Brain microvascular endothelial cell (primary cell): ENCODE measurements around the gene RARG.

ENCODE experiments used
- DNase-seq: peaks from one replicate; pipeline ENCODE4 v3.0.0-alpha.2; 2020
- H3K27ac ChIP-seq: fragments of 250-450 bp; sonication (Bioruptor Pico); 2 replicates; pipeline ENCODE4 v1.5.1; 2020; ENCODE audit warnings: mild to moderate bottlenecking, moderate library complexity
- H3K27me3 ChIP-seq: fragments of 250-450 bp; sonication (Bioruptor Pico); replicated peaks from 2 replicates; pipeline ENCODE4 v1.5.1; 2020; ENCODE audit warnings: mild to moderate bottlenecking
- H3K36me3 ChIP-seq: fragments of 250-450 bp; sonication (Bioruptor Pico); replicated peaks from 2 replicates; pipeline ENCODE4 v1.5.1; 2020; ENCODE audit warnings: mild to moderate bottlenecking
- H3K4me3 ChIP-seq: 2 replicates; pipeline ENCODE4 v1.5.1; 2011; ENCODE audit warnings: low read depth, mild to moderate bottlenecking, control low read depth, low read length, moderate library complexity
- in situ Hi-C: cut with HindIII; loops from 2 replicates; pipeline ENCODE4 v1.10.0; 2017; ENCODE audit warnings: low sequenced_read_pairs, low pct_ligation_motif_present
- TF ChIP-seq, protein P1 (sequence below): IDR thresholded peaks from 2 replicates; pipeline ENCODE4 v1.5.1; 2011; ENCODE audit warnings: low read depth, mild to moderate bottlenecking, moderate library complexity, low read length, control low read depth, inconsistent platforms; ENCODE audit errors: missing control alignments

Gene RARG

DNA sequence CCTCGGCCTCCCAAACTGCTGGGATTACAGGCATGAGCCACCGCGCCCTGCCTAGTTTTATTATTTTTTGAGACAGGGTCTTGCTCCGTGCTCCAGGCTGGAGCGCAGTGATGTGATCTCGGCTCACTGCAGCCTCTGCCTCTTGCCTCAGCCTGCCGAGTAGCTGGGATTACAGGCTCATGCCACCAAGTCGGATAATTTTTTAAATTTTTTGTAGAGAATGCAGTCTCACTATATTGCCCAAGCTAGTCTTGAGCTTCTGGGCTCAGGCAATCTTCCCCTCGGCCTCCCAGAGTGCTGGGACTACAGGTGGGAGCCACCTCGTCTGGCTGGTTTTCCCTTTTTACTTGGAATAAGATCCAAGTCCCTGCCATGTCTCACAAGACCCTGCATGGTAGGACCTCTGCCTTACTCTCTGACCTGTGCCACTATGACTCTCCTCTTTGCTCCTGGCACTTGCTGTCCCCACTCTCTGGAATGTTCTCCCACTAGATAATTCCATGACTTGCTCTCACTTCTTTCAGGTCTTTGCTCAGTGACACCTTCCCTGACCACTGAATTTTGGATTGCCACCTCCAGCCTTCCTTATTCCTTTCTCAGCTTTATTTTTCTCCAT, 7.7 kb upstream of the RARG start:
- Histone ChIP-seq H3K27me3 (peaks cover 9% of the 10 kb centered on the region), H3K27ac (no peak overlapping the region), H3K4me3 (no peak overlapping the region), H3K36me3 (no peaks in the 10 kb centered on the region)
- TF ChIP-seq, protein P1, sequence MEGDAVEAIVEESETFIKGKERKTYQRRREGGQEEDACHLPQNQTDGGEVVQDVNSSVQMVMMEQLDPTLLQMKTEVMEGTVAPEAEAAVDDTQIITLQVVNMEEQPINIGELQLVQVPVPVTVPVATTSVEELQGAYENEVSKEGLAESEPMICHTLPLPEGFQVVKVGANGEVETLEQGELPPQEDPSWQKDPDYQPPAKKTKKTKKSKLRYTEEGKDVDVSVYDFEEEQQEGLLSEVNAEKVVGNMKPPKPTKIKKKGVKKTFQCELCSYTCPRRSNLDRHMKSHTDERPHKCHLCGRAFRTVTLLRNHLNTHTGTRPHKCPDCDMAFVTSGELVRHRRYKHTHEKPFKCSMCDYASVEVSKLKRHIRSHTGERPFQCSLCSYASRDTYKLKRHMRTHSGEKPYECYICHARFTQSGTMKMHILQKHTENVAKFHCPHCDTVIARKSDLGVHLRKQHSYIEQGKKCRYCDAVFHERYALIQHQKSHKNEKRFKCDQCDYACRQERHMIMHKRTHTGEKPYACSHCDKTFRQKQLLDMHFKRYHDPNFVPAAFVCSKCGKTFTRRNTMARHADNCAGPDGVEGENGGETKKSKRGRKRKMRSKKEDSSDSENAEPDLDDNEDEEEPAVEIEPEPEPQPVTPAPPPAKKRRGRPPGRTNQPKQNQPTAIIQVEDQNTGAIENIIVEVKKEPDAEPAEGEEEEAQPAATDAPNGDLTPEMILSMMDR, result no peak
- in situ Hi-C loops, result no loop called here
- DNase-seq, result no peak

GRCh38 chr12:53236443-53237111, 4.6 kb upstream of the RARG start:
- no peak for DNase-seq
- no peaks in the 10 kb centered on the region for H3K27me3 ChIP-seq
- TF ChIP-seq, protein P1, result no peak
- in situ Hi-C loops, result no loop called here
- no peak overlapping the region for H3K27ac ChIP-seq
- no peaks in the 10 kb centered on the region for H3K36me3 ChIP-seq
- no peak overlapping the region for H3K4me3 ChIP-seq

GRCh38 chr12:53235742-53236442, 3.9 kb upstream of the RARG start:
- no peak overlapping the region for H3K27ac ChIP-seq
- TF ChIP-seq, protein P1, result no peak
- in situ Hi-C loops, result no loop called here
- no peak for DNase-seq
- no peaks in the 10 kb centered on the region for H3K36me3 ChIP-seq
- H3K4me3 ChIP-seq, result no peak overlapping the region
- no peaks in the 10 kb centered on the region for H3K27me3 ChIP-seq

- in situ Hi-C loops, result no loop called here
- H3K4me3 ChIP-seq, result no peak overlapping the region
- TF ChIP-seq, protein P1, result no peak
- no peaks in the 10 kb centered on the region for H3K36me3 ChIP-seq
- no peaks in the 10 kb centered on the region for H3K27me3 ChIP-seq
- no peak overlapping the region for H3K27ac ChIP-seq
- DNase-seq, result no peak
Observed at GRCh38 chr12:53235164-53235563, 3.2 kb upstream of the RARG start.

DNA sequence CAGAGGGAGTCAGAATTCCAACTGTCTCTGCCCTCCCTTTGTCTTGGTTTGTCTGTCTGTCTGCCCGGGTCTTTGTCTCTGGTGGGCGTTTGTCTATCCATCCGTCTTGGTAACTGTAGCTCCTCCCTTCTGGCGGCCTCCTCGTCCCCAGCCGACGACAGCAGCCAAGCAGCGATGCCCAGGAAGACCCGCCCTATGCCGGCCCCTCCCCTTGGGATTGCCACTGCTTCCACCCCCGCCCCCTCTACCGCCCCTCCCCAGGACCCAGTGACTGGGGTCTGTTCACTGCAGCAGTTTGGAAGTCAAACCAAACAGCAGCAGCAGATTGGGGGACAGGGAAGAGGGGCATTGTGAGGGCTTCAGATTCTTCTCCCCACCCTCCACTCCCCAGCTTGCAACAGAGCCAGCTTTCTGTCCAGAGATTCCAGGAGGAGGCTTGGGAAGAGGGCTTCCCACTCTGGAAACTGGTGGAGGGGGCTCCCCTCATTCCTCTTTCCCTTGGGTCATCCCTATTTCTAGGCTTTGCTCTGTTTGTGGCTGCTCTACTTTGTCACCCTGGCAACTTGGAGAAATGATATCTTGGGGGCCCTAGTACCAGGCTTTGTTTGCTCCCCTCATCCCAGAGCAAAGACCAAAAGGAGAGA, 2.4 kb upstream of the RARG start:
- no peaks in the 10 kb centered on the region for H3K27me3 ChIP-seq
- DNase-seq, result no peak
- no peak overlapping the region for H3K27ac ChIP-seq
- no peak overlapping the region for H3K4me3 ChIP-seq
- TF ChIP-seq, protein P1, result no peak
- H3K36me3 ChIP-seq, result no peaks in the 10 kb centered on the region
- in situ Hi-C loops, result no loop called here
